Tongue (tissue), 1 donor: ENCODE data around the gene CCR5AS.
"Not testable (repeated sequence)": the region's sequence is repeated elsewhere in the genome, so short reads cannot be mapped to it uniquely, and the experiment has no call there.

ENCODE experiments used
- DNase-seq: peaks from one replicate; pipeline ENCODE4 v3.0.0-alpha.2; 2015

Gene CCR5AS

DNA sequence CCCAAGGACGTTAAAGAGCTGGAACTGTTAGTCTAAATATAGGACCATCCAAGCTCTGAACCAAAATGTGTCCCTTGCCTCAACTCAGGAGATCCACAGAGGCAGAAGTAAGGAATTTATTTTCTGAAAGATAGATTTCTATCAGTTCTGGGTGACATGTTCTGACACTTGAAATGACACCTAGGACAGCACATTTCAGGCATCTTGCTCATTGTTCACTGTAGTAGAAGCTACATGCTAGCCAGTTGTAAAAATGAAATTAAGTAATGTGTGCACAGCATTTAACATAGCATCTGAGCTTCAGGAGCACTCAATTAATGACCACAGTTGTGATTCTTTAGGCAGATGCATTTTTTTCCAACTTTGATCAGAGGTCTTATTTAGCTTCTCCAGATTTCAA, 52.4 kb downstream of the CCR5AS start:
- no peak for DNase-seq

DNA sequence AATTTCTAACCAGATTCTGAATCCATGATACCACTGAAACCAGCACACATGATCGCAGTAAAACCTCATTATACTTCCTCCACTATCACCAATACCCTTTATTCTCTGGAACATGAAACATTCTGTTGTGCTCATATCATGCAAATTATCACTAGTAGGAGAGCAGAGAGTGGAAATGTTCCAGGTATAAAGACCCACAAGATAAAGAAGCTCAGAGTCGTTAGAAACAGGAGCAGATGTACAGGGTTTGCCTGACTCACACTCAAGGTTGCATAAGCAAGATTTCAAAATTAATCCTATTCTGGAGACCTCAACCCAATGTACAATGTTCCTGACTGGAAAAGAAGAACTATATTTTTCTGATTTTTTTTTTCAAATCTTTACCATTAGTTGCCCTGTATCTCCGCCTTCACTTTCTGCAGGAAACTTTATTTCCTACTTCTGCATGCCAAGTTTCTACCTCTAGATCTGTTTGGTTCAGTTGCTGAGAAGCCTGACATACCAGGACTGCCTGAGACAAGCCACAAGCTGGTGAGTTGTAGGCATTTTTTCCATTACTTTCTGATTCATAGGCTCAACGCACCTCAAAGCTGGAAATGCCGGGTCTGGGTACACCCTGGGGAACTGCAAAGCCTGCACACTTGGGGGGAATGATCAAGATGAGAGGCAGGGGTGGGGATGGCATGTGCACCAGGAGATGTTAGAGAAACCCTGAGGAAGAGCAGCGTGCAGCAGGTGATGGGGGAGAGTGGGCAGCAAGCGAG, 53.0 kb downstream of the CCR5AS start, which contains the start of gene CCR2:
Gene CCR2 (plus strand): TSS at position 465 of the 764 bp plus-strand sequence. CDS start 3,417 bp downstream, outside the sequence.
- no peak for DNase-seq

DNA sequence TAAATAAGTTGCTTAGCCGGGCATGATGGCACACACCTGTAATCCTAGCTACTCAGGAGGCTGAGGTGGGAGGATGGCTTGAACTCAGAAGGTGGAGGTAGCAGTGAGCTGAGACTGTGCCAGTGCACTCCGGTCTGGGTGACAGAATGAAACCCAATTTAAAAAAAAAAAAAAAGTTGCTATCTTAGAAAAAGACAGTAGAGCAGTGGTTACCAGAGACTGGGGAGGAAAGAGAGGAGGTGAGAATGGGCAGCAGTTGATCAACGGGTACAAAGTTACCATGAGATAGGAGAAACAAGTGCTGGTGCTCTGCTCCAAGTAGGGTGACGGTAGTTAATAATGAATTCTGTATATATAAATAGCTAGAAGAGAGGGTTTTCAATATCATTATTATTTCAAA, 53.8 kb downstream of the CCR5AS start:
- no peak for DNase-seq

DNA sequence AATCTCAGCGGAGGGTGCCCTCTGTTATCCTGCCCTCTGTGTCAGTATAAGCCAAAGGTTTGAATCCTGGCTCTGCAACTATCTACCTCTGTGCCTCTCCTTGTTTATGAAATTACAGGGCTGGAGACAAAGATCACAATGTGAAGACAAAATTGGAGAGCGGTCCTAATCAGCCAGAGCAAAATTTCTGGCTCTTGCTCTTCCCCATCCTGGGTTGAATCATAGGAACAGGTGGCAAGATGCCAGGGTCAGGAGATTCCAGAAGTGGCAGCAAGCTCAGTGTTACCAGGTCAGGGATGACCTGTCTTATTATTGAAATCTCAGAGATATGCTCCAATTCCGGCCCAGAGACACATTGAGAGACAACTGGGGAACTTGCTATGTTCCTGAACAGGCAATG, 55.2 kb downstream of the CCR5AS start:
- DNase-seq = no peak

DNA sequence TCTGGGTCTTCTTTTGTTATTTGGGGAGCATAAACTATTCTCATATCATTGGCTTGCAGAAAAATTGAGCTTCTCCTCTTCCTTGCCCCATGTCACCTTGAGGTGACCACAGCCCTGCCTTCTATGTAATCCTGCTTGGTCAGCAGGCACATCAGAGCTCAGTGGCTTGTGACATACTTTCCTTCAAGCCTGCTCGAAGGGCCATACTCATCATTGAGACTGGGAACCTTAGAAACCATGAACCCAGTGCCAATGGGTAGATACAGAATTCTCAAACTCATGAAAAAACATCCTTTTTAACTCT, 56.7 kb downstream of the CCR5AS start:
- no peak for DNase-seq

DNA sequence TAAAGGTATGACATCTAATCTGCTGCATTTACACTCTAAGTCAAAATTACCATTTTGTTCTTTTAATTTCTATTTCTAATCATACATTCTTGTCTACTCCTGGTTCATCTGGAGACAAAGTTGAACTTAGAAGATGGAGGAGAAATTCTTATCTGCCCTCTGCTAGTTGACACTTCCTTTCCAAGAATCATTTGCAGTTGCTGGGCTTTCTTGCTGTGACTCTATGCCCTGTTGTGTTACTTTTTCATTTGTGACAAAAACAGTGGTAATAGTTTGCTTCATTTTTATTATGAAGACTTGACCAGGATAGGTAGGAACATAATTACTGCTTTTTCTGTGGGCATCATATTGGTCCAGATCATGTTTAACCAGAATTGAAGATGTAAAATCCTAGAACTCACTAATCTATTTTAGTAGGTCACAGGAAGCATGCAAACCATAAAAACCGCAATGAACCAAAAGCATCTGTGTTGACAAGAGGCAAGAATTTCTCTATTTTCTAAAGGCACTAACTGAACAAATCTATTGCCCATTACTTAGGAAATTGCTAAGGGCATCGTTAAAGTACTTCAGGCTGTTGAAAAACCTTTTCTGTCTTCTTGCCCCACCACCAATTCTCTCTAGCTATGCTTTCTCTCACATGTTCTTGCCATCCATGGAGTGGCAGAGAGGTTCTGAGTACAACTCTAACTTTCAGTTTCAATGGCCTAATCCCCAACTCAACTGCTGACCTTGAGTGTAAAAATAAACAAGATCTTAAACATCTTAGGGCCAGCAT, 57.2 kb downstream of the CCR5AS start:
- DNase-seq = no peak

DNA sequence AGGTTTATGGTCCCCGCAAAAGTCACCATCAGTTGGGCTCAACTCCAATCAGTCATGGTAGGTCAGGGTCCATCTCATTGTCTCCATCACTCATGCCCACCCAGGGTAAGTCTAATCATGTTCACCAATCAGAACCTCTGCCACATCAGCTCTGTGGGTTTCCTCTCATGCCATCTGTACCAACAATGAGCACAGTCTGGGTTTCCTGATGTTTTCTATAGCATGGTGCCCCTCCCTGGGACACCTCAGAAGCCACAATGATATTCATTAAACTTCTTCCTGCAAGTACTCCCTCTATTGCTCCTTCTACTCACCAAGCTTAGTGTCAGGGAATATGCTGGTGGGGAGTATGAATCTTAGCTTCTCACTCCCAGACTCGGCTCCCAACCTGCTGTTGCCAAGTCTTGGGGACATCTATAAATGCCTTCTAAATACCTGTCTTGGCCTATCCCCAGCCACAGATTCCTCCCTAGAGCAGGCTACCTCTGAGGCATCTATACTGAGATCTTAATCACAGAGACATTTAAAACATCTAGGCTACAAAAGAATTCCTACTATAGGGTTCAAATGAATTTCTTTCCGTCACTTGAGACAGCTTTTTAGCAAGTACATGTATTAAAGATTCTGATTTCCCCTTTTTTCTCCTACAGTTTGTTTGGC, 57.9 kb downstream of the CCR5AS start:
- DNase-seq = no peak

DNA sequence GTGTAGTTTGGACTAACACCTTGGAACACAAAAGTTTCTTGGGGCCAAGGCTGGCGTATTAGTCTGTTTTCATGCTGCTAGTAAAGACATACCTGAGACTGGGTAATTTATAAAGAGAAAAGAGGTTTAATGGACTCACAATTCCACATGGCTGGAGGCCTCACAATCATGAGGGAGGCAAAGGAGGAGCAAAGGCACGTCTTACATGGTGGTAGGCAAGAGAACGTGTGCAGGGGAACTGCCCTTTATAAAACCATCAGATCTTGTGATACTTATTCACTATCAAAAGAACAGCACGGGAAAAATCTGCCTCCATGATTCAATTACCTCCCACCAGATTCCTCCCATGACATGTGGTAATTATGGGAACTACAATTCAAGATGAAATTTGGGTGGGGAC, 62.4 kb downstream of the CCR5AS start:
- DNase-seq = no peak

DNA sequence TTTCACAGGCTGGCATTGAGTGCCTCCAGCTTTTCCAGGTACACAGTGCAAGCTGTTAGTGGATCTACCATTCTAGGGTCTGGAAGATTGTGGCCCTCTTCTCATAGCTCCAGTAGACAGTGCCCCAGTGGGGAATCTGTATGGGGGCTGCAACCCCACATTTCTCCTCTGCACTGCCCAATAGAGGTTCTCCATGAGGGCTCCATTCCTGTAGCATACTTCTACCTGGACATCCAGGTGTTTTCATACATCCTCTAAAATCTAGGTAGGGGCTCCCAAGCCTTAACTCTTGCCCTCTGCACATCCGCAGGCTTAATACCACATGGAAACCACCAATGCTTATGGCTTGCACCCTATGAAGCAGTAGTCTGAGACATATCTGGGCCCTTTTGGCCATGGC, 68.0 kb downstream of the CCR5AS start:
- DNase-seq = no peak

DNA sequence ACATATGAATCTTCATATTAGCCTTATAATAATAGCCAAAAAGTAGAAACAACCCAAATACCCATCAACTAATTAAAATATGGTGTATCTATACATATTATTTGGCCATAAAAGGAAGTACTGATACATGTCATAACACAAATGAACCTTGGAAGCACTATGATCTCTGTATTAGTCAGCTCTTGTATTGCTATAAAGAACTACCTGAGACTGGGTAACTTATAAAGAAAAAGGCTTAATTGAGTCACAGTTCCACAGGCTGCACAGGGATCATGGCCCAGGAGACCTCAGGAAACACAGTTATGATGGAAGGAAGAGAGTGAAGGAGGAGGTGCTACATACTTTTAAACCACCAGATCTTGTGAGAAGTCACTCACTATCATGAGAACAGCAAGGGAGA, 69.0 kb downstream of the CCR5AS start:
- no peak for DNase-seq

DNA sequence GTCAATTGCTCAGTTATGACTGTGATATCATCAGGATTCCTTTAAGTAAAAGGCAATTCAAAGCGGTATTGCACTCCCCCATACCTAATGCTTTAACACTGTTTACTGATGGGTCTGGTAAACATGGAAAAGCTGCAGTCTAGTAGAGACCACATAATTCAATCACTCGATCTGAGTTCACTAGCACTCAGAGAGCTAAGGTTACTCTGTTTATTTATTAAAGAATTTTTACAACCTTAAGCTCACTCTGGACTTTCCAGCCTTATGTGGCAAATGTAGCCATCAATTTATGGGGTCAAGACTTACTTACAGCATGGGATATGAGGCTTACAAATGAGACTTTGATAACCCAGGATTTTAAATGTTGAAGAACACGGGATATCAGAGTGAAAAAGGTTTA, 71.3 kb downstream of the CCR5AS start:
- DNase-seq = no peak

DNA sequence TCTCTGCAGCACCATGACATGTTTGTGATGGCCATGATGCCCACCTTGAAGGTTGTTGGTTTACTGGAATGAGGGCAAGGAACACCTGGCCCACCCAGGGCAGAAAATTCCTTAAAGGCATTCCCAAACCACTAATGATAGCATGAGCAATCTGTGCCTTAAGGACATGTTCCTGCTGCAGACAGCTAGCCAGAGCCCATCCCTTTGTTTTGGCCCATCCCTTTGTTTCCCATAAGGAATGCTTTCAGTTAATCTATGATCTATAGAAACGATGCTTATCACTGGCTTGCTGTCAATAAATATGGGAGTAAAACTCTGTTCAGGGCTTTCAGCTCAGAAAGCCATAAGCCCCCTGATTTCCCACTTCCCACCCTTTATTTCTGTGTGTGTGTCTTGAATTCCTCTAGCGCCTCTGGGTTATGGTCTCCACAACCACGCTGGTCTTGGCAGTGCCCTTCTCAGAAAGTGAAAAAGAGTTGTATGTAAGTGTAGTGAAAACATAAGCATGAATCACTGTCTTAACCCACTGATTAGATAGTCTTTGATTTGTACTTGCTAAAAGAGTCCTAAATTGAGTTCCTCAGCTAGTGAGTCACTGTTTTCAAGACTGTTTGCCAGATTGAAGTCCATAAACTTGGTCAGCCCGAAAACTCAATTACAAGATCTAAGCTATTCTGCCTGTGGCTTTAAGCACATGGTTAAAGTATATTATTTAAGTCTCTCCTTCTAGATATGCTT, 72.0 kb downstream of the CCR5AS start:
- DNase-seq = no peak

DNA sequence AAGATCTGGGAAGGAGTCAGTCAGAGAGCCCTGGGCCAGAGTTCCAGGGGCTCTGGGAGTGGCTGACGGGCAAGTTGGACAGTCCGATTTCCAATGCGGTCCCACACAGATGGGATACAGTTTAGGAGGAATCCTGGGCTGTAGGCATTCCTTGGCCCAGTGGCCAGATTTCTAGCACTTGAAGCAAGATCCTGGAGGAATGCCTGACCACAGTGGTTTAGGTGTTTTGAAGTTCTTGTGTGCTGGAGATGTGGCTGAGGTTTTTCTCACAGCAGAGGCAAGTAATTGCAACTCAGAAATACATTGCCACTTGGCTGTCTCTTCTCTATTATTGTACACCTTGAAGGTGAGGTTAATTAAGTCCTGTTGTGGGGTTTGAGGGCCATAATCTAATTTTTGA, 76.2 kb downstream of the CCR5AS start:
- DNase-seq = not testable (repeated sequence)

DNA sequence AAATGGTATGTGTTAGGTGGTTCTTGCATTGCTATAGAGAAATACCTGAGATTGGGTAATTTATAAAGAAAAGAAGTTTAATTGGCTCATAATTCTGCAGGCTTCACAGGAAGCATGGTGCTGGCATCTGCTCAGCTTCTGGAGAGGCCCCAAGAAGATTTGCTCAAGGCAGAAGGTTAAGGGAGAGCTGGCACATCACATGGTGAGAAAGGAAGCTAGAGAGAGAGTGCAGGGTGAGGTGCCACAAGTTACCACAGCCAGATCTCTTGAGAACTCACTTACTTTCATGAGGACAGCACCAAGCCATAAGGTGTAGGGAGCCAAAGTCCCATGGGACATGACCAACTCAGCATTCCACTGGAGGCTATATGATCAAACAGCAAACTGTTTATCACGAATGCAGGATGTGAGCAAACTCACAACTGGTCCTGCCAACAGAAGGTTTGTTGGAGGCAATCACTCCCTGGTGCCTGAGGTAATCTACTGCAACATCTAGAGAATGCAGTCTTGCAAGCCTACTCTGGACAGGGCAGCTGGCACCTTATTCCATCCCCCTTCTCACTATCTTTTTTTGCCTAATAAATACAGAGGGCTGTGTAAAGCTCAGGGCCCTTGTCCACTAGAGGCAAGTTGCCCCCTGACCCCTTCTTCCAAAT, 81.1 kb downstream of the CCR5AS start:
- no peak for DNase-seq

DNA sequence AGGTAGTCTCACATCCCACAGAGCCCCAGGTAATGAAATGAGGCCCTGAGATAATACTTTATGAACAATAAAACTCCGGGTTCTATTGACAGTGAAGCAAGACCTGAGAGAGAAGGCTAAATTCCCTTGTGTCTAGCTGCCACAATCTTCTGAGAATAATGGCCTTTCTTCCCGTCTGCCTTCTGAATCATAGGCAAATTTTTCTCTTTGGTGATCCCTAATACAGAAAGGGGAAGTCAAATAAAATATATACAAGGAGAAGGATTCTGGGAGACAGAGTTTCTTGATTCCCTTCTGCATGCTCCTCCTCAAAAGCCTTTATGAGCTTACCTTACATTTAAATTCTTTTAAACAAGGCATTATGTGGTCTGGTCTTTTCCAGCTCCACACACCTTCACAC, 82.8 kb downstream of the CCR5AS start:
- DNase-seq = no peak

DNA sequence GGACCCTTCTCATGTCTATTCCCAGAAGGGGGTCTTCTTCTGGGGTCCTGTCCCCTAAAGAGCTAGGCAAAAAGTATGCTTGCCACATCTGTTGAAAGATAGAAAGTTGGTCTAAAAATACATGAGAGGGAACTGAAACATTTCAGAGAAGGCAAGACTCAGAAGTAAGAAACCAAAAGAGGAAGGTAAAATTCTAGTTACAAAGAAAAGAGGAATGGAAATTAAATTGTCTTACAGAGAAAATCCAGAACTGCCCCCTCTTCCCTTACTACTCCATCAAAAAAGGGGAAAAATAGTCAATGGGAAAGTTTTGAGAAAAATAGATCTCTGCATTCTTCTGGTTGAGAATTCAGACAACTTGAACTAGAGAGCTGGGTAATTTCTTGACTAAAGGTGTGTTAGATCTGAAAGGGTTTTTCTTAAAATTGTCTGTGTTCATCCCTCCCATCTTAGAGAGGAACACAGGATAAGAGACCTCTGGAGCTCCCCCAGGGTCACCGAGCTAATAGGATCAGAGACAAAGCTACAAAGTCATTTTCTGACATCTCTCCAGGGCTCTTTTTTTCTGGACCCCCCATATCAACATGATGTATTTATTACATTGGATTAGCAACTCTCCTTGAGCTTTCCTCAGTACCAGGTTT, 85.3 kb downstream of the CCR5AS start:
- DNase-seq = no peak

DNA sequence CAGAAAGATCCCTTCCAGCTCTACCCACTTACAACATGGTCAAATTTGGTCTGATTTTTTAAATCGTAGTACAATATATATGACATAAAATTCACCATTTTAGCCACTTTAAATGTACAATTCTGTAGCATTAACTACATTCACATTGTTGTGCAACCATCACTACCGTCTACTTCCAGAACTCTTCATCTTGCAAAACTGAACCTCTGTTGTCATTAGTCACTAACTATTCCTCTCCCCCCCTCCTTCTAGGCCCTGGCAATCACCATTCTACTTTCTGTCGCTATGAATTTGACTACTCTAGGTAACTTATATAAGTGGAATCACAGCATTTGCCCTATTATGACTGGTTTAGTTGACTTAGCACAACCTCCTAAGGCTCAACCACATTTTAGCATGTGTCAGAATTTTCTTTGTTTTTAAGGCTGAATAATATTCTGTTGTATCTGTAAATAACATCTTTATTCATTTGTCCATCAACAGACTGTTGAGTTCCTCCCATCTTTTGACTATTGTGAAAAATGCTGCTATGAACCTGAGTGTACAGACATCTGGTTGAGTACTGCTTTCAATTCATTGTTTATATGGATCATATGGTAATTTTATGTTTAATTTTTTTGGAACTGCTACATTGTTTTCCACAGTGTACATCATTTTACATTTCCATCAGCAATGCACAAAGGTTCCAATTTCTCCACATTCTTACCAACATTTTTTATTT, 88.5 kb downstream of the CCR5AS start:
- no peak for DNase-seq

DNA sequence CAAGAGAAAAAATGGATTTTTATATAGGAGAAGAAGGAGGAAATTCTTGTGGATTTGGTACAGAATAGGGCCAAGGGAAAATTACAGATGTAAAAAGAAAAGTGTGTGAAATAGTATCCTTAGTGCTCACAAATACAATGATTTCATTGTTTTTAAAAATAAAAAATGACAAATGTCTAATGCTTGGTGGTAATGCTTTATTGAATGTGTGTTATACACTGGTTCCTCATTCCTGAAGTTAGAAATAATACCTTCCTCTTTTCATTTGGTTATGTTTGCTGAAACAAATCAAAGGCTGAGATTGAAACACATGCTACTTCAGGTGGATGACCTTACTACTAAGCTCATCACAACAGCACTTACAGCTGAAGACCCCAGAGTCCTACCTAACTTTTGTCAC, 90.7 kb downstream of the CCR5AS start:
- no peak for DNase-seq

DNA sequence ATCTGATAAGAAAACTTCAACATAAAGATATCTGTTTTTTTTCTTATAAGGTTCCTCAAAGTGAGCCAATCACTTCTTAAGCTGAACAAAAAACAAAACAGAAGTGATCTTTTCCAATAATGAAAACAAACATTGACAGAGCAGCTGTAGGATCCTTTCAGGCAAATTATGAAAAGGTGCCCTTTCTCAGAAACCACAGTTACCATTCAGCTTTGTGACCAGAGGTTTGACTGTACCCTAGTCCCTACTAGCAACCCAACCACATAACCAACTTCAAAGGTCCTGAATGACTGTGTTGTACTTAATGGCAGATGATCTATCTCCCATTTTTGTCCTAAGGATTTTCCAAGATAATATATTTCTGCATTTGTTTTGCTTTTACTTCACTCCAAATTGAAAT, 92.3 kb downstream of the CCR5AS start:
- no peak for DNase-seq
